CD4-positive, alpha-beta memory T cell (primary cell): Measurements from ENCODE around the gene MAD1L1. TPM values are rescaled to one million over a fixed set of nuclear protein-coding genes. Genes with fewer than 3 reads are reported as not detected.

Source experiments
- CTCF ChIA-PET: fragments of 350-600 bp; sonication (Branson Sonifier 250); formaldehyde crosslinking; loops from one replicate; lab custom pipeline; 2021; ENCODE audit warnings: inconsistent platforms; ENCODE audit not compliant: partially characterized antibody; lab: Charles Lee
- POLR2A ChIA-PET: fragments of 350-600 bp; sonication (Branson Sonifier 250); formaldehyde crosslinking; loops from one replicate; lab custom pipeline; 2021; ENCODE audit not compliant: partially characterized antibody; lab: Charles Lee
- DNase-seq, 5 donors: peaks; one replicate each; pipeline versions ENCODE4 v3.0.0 to v3.0.0-alpha.2; 2020 to 2022; ENCODE audit warnings: mixed read lengths in 1 of 5
- H3K27ac ChIP-seq: one replicate; pipeline ENCODE4 v1.7.0; 2013; ENCODE audit warnings: low read depth, low read length
- H3K27me3 ChIP-seq: 2 replicates; pipeline ENCODE4 v1.7.0; 2013; ENCODE audit warnings: mild to moderate bottlenecking, low read length, moderate library complexity; ENCODE audit not compliant: insufficient read depth
- H3K36me3 ChIP-seq: 2 replicates; pipeline ENCODE4 v1.7.0; 2013; ENCODE audit warnings: mild to moderate bottlenecking, low read length, moderate library complexity; ENCODE audit not compliant: insufficient read depth
- H3K4me1 ChIP-seq: 2 replicates; pipeline ENCODE4 v1.7.0; 2013; ENCODE audit warnings: mild to moderate bottlenecking, low read length, moderate library complexity; ENCODE audit not compliant: insufficient read depth
- H3K4me3 ChIP-seq, 2 donors: one replicate each; pipeline ENCODE4 v1.7.0; 2013; ENCODE audit warnings: low read length in 2 of 2, mild to moderate bottlenecking in 1 of 2
- H3K9me3 ChIP-seq, 2 donors: one replicate each; pipeline ENCODE4 v1.7.0; 2013; ENCODE audit warnings: low read length in 2 of 2, control low read depth in 1 of 2; ENCODE audit not compliant: control insufficient read depth in 1 of 2
- H3K27ac Mint-ChIP-seq, 7 donors: one replicate each; pipeline ENCODE4 v1.8.0; 2020 to 2021; ENCODE audit warnings: mixed read lengths in 7 of 7, mild to moderate bottlenecking in 6 of 7, inconsistent platforms in 3 of 7, moderate library complexity in 3 of 7
- H3K27me3 Mint-ChIP-seq, 2 donors: one replicate each; pipeline ENCODE4 v1.8.0; 2020 to 2021; ENCODE audit warnings: mixed read lengths in 2 of 2
- H3K36me3 Mint-ChIP-seq, 2 donors: one replicate each; pipeline ENCODE4 v1.8.0; 2020 to 2021; ENCODE audit warnings: mixed read lengths in 2 of 2, inconsistent platforms in 1 of 2, mild to moderate bottlenecking in 1 of 2
- H3K4me1 Mint-ChIP-seq, 4 donors: one replicate each; pipeline ENCODE4 v1.8.0; 2020 to 2021; ENCODE audit warnings: mixed read lengths in 4 of 4, mild to moderate bottlenecking in 1 of 4
- H3K4me3 Mint-ChIP-seq, 8 donors: one replicate each; pipeline ENCODE4 v1.8.0; 2020 to 2021; ENCODE audit warnings: mixed read lengths in 8 of 8, mild to moderate bottlenecking in 7 of 8, moderate library complexity in 6 of 8, inconsistent platforms in 3 of 8
- H3K9me3 Mint-ChIP-seq, 8 donors: one replicate each; pipeline ENCODE4 v1.8.0; 2020 to 2021; ENCODE audit warnings: mixed read lengths in 8 of 8, mild to moderate bottlenecking in 5 of 8, inconsistent platforms in 3 of 8, moderate library complexity in 1 of 8
- intact Hi-C: fragments of 100-400 bp; cut with micrococcal nuclease; formaldehyde crosslinking; loops from one replicate; pipeline ENCODE4 v1.15.1; 2023
- polyA plus RNA-seq, 2 donors: library from polyadenylated mRNA; unstranded; fragments of 300-500 nt; fragmentation: Illumina TruSeq; gene quantifications; one replicate each; pipeline ENCODE4 v1.2.3, GENCODE V29; 2021
- total RNA-seq, 2 experiments: library from RNA; stranded (reverse); gene quantifications; one replicate each; pipeline ENCODE4 v1.2.3, GENCODE V29; 2021

Gene MAD1L1
- total and polyA plus RNA-seq, 4 experiments from 2014 or later = 89.9 to 132 (median 110) TPM

DNA sequence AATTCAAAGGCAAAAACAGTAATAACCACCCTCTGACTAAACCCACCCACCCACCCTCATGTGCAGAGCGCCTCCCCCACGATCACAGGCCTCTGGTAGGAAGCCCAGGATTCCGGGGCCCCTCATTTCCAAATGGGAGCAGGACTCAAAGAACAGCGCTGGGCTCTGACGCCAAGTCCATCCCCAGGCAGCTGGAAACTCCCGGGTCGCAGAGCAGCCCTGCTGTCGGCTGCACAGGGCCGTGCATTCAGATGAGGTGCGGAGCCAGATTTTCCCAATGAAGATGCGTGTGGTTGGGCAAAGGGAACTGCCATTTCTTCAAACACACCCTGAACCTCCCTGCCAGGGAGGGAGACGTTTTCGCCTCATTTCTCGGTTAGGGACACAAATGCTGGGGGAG, 152.3 kb downstream of the MAD1L1 start:
- Histone ChIP-seq H3K36me3 (no peaks in the 10 kb centered on the region), H3K27me3 (no peaks in the 10 kb centered on the region), H3K4me1 (no peaks in the 10 kb centered on the region), H3K4me3 (no peak overlapping the region), H3K9me3 (no peaks in the 10 kb centered on the region), H3K27ac (no peak overlapping the region)
- no peak for DNase-seq
- no peaks in the 10 kb centered on the region for H3K9me3 Mint-ChIP-seq
- peaks cover 13 to 16% of the 10 kb centered on the region in 2 donors for H3K36me3 Mint-ChIP-seq
- peaks cover 5 to 28% (median 6%) of the 10 kb centered on the region in 4 donors for H3K4me1 Mint-ChIP-seq
- CTCF ChIA-PET = no interaction called here
- no peak overlapping the region for H3K27ac Mint-ChIP-seq
- intact Hi-C loops = no loop called here
- H3K4me3 Mint-ChIP-seq = no peak overlapping the region
- POLR2A ChIA-PET = no interaction called here
- H3K27me3 Mint-ChIP-seq = no peaks in the 10 kb centered on the region

DNA sequence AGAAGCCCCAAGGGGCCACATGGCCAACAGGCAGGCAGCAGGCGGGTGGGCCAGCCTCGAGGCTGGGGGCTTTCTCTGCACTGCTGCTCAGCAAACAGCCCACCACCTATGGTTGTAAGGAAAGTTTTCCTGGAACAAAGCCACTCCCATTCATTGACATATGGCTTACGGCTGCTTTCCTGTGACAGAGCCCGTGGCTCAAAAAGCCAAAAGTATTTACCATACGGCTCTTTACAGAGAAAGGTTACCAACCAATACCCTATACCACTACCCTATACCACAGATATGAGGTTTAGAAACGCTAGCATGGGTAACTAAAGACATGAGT, 152.7 kb downstream of the MAD1L1 start:
- POLR2A ChIA-PET = no interaction called here
- Mint-ChIP-seq H3K4me3 (no peak overlapping the region), H3K4me1 (peaks cover 3 to 23% (median 3%) of the 10 kb centered on the region in 4 donors), H3K36me3 (peaks cover 11 to 16% of the 10 kb centered on the region in 2 donors), H3K9me3 (no peaks in the 10 kb centered on the region), H3K27me3 (no peaks in the 10 kb centered on the region), H3K27ac (no peak overlapping the region)
- Histone ChIP-seq H3K27me3 (no peaks in the 10 kb centered on the region), H3K27ac (no peak overlapping the region), H3K4me1 (no peaks in the 10 kb centered on the region), H3K9me3 (no peaks in the 10 kb centered on the region), H3K36me3 (no peaks in the 10 kb centered on the region), H3K4me3 (no peak overlapping the region)
- intact Hi-C loops = no loop called here
- CTCF ChIA-PET = no interaction called here
- DNase-seq = no peak

DNA sequence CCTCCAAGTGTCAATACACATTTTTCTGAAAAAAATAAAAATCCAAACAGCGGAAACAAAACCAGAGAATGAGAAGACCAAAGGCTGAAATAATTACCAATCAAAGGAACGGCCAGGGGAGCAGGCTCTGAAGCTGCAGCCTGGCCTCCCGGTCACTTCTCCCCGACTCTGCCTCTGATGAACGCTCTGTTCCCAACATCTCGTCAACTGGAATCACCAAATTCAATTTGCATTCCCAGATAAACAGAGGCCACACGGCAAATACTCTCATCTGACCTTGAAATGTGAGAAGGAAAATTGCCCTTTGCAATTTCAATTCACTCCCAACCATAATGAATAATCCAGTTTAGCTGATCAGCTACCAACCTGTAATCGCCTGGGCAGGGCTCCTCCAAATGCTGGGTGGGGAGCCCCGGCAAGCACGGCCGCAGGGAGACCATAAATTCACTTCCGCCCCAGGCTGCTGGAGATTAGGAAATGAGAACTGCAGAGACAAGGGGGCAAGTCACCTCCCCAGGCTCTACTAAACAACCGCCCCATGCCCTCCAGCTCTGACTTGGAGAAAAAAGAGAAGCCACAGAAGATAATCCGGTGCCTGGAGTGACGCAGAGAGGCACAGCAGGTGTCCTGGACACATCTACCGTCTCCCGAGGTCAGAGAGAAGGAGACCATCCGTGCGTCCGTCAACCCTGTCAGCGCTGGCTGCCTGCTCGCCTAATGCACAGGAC, 153.2 kb downstream of the MAD1L1 start:
- Histone ChIP-seq H3K9me3 (no peaks in the 10 kb centered on the region), H3K4me1 (no peaks in the 10 kb centered on the region), H3K36me3 (no peaks in the 10 kb centered on the region), H3K4me3 (no peak overlapping the region), H3K27ac (no peak overlapping the region), H3K27me3 (no peaks in the 10 kb centered on the region)
- Mint-ChIP-seq H3K9me3 (no peaks in the 10 kb centered on the region), H3K4me3 (no peak overlapping the region), H3K27me3 (no peaks in the 10 kb centered on the region), H3K36me3 (peaks cover 9 to 15% of the 10 kb centered on the region in 2 donors), H3K4me1 (peaks cover 0 to 18% (median 1%) of the 10 kb centered on the region in 4 donors), H3K27ac (peak overlapping the region in 2 of 7 donors; percentile 30 to 60)
- CTCF ChIA-PET = interaction anchor here (0.6 kb wide), 1 partner anchor 169 kb away, joined by 3 read pairs; no protein-coding TSS in a partner anchor
- intact Hi-C loops = no loop called here
- DNase-seq = no peak
- POLR2A ChIA-PET = no interaction called here

DNA sequence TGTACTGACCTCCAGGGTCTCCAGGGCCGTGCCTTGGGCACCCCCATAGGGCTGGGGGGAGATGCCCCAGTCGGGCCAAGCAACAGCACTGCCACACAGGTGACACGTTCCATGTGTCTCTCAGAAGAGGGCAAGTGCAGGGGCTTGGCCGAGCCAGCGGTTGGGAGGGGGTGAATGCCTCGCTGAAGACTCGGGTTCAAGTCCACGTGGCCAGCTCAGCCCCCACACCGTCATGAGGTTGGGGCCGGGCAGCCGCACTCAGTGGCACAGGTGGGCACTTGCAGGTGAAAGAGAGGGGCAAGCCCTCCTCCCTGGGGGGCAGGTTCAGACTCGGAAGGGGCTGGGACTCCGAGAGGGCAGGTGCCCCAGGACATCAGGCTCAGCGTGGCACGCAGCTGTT, 153.8 kb downstream of the MAD1L1 start:
- CTCF ChIA-PET = no interaction called here
- POLR2A ChIA-PET = no interaction called here

DNA sequence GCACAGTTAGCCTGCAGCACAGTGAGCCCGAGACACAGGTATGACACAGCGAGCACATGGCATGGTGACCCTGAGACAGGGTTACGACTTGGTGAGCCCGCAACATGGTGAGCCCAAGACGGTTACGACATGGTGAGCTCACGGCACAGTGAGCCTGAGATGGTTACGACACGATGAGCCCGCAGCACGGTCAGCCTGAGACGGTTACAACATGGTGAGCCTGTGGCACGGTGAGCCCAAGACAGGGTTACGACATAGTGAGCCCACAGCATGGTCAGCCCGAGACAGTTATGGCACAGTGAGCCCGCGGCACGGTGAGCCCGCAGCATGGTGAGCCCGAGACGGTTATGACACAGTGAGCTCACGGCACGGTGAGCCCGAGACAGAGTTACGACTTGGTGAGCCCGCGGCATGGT, 156.1 kb downstream of the MAD1L1 start:
- no peaks in the 10 kb centered on the region for H3K9me3 ChIP-seq
- H3K9me3 Mint-ChIP-seq = no peaks in the 10 kb centered on the region
- H3K4me1 Mint-ChIP-seq = peaks cover 0 to 9% (median 1%) of the 10 kb centered on the region in 4 donors
- H3K4me3 ChIP-seq = no peak overlapping the region
- peak overlapping the region in 1 of 7 donors; percentile 10 for H3K27ac Mint-ChIP-seq
- no peaks in the 10 kb centered on the region for H3K4me1 ChIP-seq
- no peaks in the 10 kb centered on the region for H3K27me3 Mint-ChIP-seq
- H3K4me3 Mint-ChIP-seq = no peak overlapping the region
- H3K27ac ChIP-seq = no peak overlapping the region
- no peak for DNase-seq
- POLR2A ChIA-PET = no interaction called here
- peaks cover 6 to 11% of the 10 kb centered on the region in 2 donors for H3K36me3 Mint-ChIP-seq
- no peaks in the 10 kb centered on the region for H3K27me3 ChIP-seq
- intact Hi-C loops = no loop called here
- H3K36me3 ChIP-seq = no peaks in the 10 kb centered on the region
- CTCF ChIA-PET = interaction anchor here (0.6 kb wide), 1 partner anchor 147 kb away, joined by 3 read pairs; no protein-coding TSS in a partner anchor

More for the DNA sequence above, 153.8 kb downstream of the MAD1L1 start:
- no peak overlapping the region for H3K4me3 ChIP-seq
- Mint-ChIP-seq H3K4me3 (no peak overlapping the region), H3K27ac (no peak overlapping the region), H3K36me3 (peaks cover 9 to 15% of the 10 kb centered on the region in 2 donors), H3K4me1 (peaks cover 0 to 12% (median under 1%) of the 10 kb centered on the region in 4 donors), H3K27me3 (no peaks in the 10 kb centered on the region), H3K9me3 (no peaks in the 10 kb centered on the region)
- H3K4me1 ChIP-seq = no peaks in the 10 kb centered on the region
- no peak overlapping the region for H3K27ac ChIP-seq
- no peak for DNase-seq
- H3K9me3 ChIP-seq = no peaks in the 10 kb centered on the region
- intact Hi-C loops = no loop called here
- no peaks in the 10 kb centered on the region for H3K36me3 ChIP-seq
- no peaks in the 10 kb centered on the region for H3K27me3 ChIP-seq

DNA sequence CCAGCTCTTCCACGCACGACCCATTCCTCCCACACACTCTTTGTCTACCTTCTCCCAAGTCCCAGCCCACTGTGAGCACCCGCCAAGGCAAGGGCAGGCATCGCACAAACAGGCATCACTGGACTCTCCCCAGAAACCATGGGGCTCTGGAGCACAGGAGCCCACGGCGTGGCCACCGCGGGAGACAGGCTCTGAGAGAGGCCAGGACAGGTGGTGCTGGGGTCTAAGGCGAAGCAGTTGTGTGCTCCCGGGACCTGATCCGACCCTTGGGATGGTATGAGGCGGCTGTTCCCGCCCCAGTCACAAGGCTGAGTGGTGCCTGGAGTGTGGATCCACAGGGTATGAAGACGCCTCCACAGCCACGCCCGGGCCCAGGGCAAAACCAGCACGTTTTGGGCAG, 156.9 kb downstream of the MAD1L1 start:
- intact Hi-C loops = no loop called here
- Histone ChIP-seq H3K4me3 (no peak overlapping the region), H3K27me3 (no peaks in the 10 kb centered on the region), H3K36me3 (no peaks in the 10 kb centered on the region), H3K27ac (no peak overlapping the region), H3K9me3 (no peaks in the 10 kb centered on the region), H3K4me1 (no peaks in the 10 kb centered on the region)
- no peaks in the 10 kb centered on the region for H3K9me3 Mint-ChIP-seq
- no peak overlapping the region for H3K4me3 Mint-ChIP-seq
- ChIA-PET POLR2A (no interaction called here), CTCF (no interaction called here)
- no peaks in the 10 kb centered on the region for H3K27me3 Mint-ChIP-seq
- peaks cover 6 to 11% of the 10 kb centered on the region in 2 donors for H3K36me3 Mint-ChIP-seq
- H3K27ac Mint-ChIP-seq = no peak overlapping the region
- DNase-seq = no peak
- peaks cover 0 to 9% (median 1%) of the 10 kb centered on the region in 4 donors for H3K4me1 Mint-ChIP-seq

DNA sequence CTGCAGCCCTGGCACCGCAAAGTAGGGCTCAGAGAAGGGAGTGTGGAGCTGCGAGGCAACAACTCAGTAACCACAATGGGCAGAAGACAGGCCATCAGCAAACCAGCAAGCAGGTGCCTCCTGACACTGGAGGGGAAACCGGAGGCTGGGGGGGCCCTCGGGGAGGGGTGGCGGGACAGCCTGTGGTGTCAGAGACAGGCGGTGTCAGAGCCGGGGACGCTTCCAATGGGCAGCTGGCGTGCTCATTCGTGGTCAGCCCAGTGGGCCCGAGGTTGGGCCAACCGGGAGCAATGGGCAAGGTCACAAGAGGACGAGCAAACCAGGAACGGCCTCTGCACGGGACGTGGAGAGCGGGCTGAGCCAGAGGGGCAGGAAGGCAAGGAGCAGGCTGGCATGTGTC, 158.1 kb downstream of the MAD1L1 start:
- ChIA-PET CTCF (no interaction called here), POLR2A (no interaction called here)
- Histone ChIP-seq H3K9me3 (no peaks in the 10 kb centered on the region), H3K4me1 (no peaks in the 10 kb centered on the region), H3K36me3 (no peaks in the 10 kb centered on the region), H3K27me3 (no peaks in the 10 kb centered on the region), H3K27ac (no peak overlapping the region), H3K4me3 (no peak overlapping the region)
- Mint-ChIP-seq H3K9me3 (no peaks in the 10 kb centered on the region), H3K27me3 (no peaks in the 10 kb centered on the region), H3K4me3 (no peak overlapping the region), H3K4me1 (peaks cover 0 to 9% (median 1%) of the 10 kb centered on the region in 4 donors), H3K36me3 (peaks cover 6 to 11% of the 10 kb centered on the region in 2 donors), H3K27ac (no peak overlapping the region)
- no peak for DNase-seq
- intact Hi-C loops = no loop called here
